Smooth muscle cell (in vitro differentiated cells): ENCODE measurements around the gene DOCK7. TPM values are rescaled to one million over a fixed set of nuclear protein-coding genes. Genes with fewer than 3 reads are reported as not detected.

Experiments
- DNase-seq: peaks from one replicate; lab custom pipeline; 2025; ENCODE audit not compliant: unreplicated experiment; lab: John Stamatoyannopoulos, UW
- H2AFZ ChIP-seq: fragments of 200-600 bp; sonication (generic); 2 replicates; pipeline ENCODE4 v1.6.0; 2016; ENCODE audit warnings: antibody characterized with exemption, low read depth, mild to moderate bottlenecking
- H3F3A ChIP-seq: fragments of 200-600 bp; sonication (generic); 2 replicates; pipeline ENCODE4 v1.6.0; 2017; ENCODE audit warnings: antibody characterized with exemption, low read depth
- H3K27ac ChIP-seq: fragments of 200-600 bp; sonication (generic); 2 replicates; pipeline ENCODE4 v1.5.1; 2016; ENCODE audit warnings: low read depth, mild to moderate bottlenecking
- H3K27me3 ChIP-seq: fragments of 200-600 bp; sonication (generic); 2 replicates; pipeline ENCODE4 v1.6.1; 2016; ENCODE audit warnings: low read depth, mild to moderate bottlenecking
- H3K36me3 ChIP-seq: fragments of 200-600 bp; sonication (generic); 2 replicates; pipeline ENCODE4 v1.5.1; 2016; ENCODE audit warnings: low read depth
- H3K4me1 ChIP-seq: fragments of 200-600 bp; sonication (generic); 2 replicates; pipeline ENCODE4 v1.5.1; 2016; ENCODE audit warnings: low read depth
- H3K4me2 ChIP-seq: fragments of 200-600 bp; sonication (generic); 2 replicates; pipeline ENCODE4 v1.6.0; 2016; ENCODE audit warnings: mild to moderate bottlenecking
- H3K4me3 ChIP-seq: fragments of 200-600 bp; sonication (generic); 2 replicates; pipeline ENCODE4 v1.5.1; 2016; ENCODE audit warnings: mild to moderate bottlenecking
- H3K79me2 ChIP-seq: fragments of 200-600 bp; sonication (generic); 2 replicates; pipeline ENCODE4 v1.6.0; 2016; ENCODE audit warnings: low read depth, mild to moderate bottlenecking
- H3K9ac ChIP-seq: fragments of 200-600 bp; sonication (generic); 2 replicates; pipeline ENCODE4 v1.6.0; 2016; ENCODE audit warnings: low read depth
- H3K9me3 ChIP-seq: fragments of 200-600 bp; sonication (generic); replicated peaks from 2 replicates; pipeline ENCODE4 v1.5.1; 2016; ENCODE audit warnings: low read depth
- H4K20me1 ChIP-seq: fragments of 200-600 bp; sonication (generic); 2 replicates; pipeline ENCODE4 v1.6.0; 2016; ENCODE audit warnings: low read depth
- WGBS: methylation state at CpG from one replicate; pipeline ENCODE4 v1.1.7; 2016; ENCODE audit warnings: low lambda C conversion rate; 5-methylcytosine and 5-hydroxymethylcytosine counted together
- polyA plus RNA-seq: library from polyadenylated mRNA; unstranded; fragments of >200 nt; fragmentation: Nextera tagmentation; extraction: Ambion mirVana; gene quantifications from 2 replicates; pipeline ENCODE4 v1.2.1, GENCODE V29; 2016
- total RNA-seq: library from RNA; depleted of rRNA; stranded (reverse); fragments of >200 nt; gene quantifications from 2 replicates; pipeline ENCODE4 v1.2.3, GENCODE V29; 2014
- TF ChIP-seq, protein P1 (sequence below): fragments of 200-600 bp; sonication (generic); IDR thresholded peaks from 2 replicates; pipeline ENCODE4 v1.5.1; 2017; ENCODE audit warnings: borderline replicate concordance, mild to moderate bottlenecking, antibody characterized with exemption; ENCODE audit not compliant: insufficient read depth, poor library complexity, severe bottlenecking

The DOCK7 gene
- total and polyA plus RNA-seq, 2 experiments from 2014 or later, result 19.6 to 81.3 TPM

DNA sequence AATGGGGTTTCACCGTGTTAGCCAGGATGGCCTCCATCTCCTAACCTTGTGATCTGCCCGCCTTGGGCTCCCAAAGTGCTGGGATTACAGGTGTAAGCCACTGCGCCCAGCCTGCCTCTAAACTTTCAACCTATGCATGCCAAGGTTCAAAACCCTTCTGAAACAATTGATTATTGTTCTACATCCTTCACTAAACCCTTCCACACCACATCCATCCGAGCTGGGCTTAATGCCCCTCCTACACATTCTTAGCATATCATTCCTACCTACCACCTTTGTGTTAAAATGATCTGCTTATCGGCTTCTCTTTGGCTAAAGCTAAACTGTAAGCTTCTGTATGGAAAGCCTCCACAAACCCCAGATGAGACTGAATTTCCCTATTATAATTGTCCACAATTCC is 40.8 kb upstream of the DOCK7 start:
- H3K27me3 ChIP-seq, result no peaks in the 10 kb centered on the region
- no peak overlapping the region for H3K27ac ChIP-seq
- peaks cover 15% of the 10 kb centered on the region for H3K4me1 ChIP-seq
- TF ChIP-seq, protein P1, sequence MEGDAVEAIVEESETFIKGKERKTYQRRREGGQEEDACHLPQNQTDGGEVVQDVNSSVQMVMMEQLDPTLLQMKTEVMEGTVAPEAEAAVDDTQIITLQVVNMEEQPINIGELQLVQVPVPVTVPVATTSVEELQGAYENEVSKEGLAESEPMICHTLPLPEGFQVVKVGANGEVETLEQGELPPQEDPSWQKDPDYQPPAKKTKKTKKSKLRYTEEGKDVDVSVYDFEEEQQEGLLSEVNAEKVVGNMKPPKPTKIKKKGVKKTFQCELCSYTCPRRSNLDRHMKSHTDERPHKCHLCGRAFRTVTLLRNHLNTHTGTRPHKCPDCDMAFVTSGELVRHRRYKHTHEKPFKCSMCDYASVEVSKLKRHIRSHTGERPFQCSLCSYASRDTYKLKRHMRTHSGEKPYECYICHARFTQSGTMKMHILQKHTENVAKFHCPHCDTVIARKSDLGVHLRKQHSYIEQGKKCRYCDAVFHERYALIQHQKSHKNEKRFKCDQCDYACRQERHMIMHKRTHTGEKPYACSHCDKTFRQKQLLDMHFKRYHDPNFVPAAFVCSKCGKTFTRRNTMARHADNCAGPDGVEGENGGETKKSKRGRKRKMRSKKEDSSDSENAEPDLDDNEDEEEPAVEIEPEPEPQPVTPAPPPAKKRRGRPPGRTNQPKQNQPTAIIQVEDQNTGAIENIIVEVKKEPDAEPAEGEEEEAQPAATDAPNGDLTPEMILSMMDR, result no peak
- H3K4me2 ChIP-seq, result no peak overlapping the region
- H3F3A ChIP-seq, result no peaks in the 10 kb centered on the region
- no peak for DNase-seq
- H3K36me3 ChIP-seq, result no peaks in the 10 kb centered on the region
- 67% methylated on average over 5 of the region's 5 CpGs for WGBS
- H3K9ac ChIP-seq, result no peak overlapping the region
- no peak overlapping the region for H3K4me3 ChIP-seq
- no peaks in the 10 kb centered on the region for H3K79me2 ChIP-seq
- H3K9me3 ChIP-seq, result no peaks in the 10 kb centered on the region
- no peak overlapping the region for H2AFZ ChIP-seq
- no peaks in the 10 kb centered on the region for H4K20me1 ChIP-seq

DNA sequence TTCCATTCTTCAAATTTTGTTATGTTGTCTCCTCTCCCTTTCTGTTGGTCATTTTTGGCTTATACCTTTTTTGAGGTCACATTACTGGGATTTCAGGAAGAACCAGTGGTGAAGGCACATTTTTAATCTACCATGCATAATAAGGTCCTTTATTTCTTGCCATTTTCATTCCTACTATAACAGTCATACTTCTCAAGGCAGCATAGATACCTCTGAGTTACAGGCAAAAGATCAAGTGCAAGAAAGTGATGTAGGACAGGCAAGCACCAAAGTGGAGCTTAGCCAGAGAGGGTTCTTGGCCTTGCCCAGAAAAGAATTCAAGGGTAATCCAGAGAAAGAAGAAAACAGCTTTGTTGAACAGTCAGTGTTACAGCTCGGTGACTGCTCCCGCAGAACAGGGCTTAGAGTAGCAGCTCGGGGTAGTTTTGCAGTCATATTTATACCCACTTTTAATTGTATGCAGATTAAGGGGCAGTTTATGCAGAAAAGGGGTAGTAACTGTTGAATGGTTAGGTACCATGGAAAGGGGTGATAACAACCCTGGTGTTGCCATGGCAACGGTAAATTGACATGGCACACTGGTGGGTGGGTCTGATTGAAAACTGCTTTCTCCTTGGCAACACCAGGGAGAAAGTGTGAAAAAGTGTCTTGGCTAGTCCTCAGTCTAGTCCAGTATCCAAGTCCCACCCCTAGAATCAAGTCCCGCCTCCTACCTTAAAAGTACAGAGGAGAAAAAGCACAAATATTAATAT is 39.6 kb upstream of the DOCK7 start:
- no peaks in the 10 kb centered on the region for H3K36me3 ChIP-seq
- H3K4me3 ChIP-seq, result no peak overlapping the region
- no peaks in the 10 kb centered on the region for H3K27me3 ChIP-seq
- H3K4me2 ChIP-seq, result no peak overlapping the region
- no peaks in the 10 kb centered on the region for H3K9me3 ChIP-seq
- H2AFZ ChIP-seq, result no peak overlapping the region
- peaks cover 15% of the 10 kb centered on the region for H3K4me1 ChIP-seq
- TF ChIP-seq, protein P1, result no peak
- no peaks in the 10 kb centered on the region for H4K20me1 ChIP-seq
- no peaks in the 10 kb centered on the region for H3F3A ChIP-seq
- 97% methylated on average over 5 of the region's 5 CpGs for WGBS
- no peak overlapping the region for H3K27ac ChIP-seq
- H3K9ac ChIP-seq, result no peak overlapping the region
- no peak for DNase-seq
- H3K79me2 ChIP-seq, result no peaks in the 10 kb centered on the region

DNA sequence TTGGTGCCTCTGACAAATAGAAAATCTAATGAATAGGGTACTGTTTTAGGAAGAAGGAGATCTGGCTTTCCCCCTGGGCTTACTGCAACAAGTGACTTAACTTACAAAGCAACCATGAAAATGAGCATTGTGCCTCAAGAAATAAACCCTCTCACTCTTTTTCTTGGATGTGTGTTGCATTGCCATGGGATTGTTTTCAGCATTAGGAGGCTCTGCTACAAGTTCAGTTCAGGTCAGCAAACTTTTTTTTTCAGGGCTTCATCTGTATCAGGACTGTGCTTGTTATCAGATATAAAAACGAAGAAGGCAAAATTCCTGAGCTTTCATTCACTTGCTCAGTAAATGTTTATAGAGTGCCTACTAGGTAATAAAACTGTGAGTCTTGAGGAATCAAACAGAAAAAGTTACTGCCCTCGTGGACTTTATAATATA is 37.8 kb upstream of the DOCK7 start:
- TF ChIP-seq, protein P1, result no peak
- no peaks in the 10 kb centered on the region for H3K36me3 ChIP-seq
- 42% methylated on average over 2 of the region's 2 CpGs for WGBS
- H2AFZ ChIP-seq, result no peak overlapping the region
- no peak overlapping the region for H3K4me3 ChIP-seq
- H3F3A ChIP-seq, result no peaks in the 10 kb centered on the region
- H3K4me2 ChIP-seq, result no peak overlapping the region
- H3K79me2 ChIP-seq, result no peaks in the 10 kb centered on the region
- H3K27ac ChIP-seq, result no peak overlapping the region
- DNase-seq, result no peak
- no peaks in the 10 kb centered on the region for H4K20me1 ChIP-seq
- H3K27me3 ChIP-seq, result no peaks in the 10 kb centered on the region
- no peaks in the 10 kb centered on the region for H3K9me3 ChIP-seq
- no peak overlapping the region for H3K9ac ChIP-seq
- H3K4me1 ChIP-seq, result peaks cover 15% of the 10 kb centered on the region

DNA sequence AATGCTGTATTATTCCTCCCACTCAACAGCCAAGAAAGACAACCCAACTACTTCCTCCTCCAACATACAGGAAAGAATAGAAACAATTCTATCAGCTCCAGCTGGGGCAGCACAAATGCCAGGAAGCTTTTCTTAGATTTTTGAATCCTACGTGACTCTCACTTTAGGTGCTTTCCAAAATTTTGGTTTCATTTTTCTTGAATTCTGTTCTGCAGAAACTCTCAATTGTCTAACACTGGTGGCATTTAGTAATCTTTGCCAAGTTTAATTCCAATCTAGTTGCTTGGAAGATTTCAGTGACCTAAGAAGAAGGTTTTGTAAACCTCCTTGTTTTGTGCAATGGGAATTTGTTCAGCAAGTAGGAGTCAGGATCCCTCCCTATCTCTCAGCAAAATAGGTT is 37.1 kb upstream of the DOCK7 start:
- Histone ChIP-seq H3K9me3 (no peaks in the 10 kb centered on the region), H3F3A (no peaks in the 10 kb centered on the region), H3K79me2 (no peaks in the 10 kb centered on the region), H4K20me1 (no peaks in the 10 kb centered on the region), H3K36me3 (no peaks in the 10 kb centered on the region), H3K4me1 (peaks cover 15% of the 10 kb centered on the region), H3K27me3 (no peaks in the 10 kb centered on the region), H3K4me3 (no peak overlapping the region), H2AFZ (no peak overlapping the region), H3K4me2 (no peak overlapping the region), H3K9ac (no peak overlapping the region), H3K27ac (no peak overlapping the region)
- TF ChIP-seq, protein P1, result no peak
- WGBS, result 81% methylated on average over 1 of the region's 1 CpG
- no peak for DNase-seq
